SK-N-SH (cell line): Measurements from ENCODE around the gene OSBPL6.

Experiments
- GABPA ChIP-seq: IDR thresholded peaks from 2 replicates; pipeline ENCODE4 v1.4.0; 2012; ENCODE audit warnings: low read depth, mild to moderate bottlenecking
- GATA2 ChIP-seq: sonication (generic); formaldehyde crosslinking; IDR thresholded peaks from 2 replicates; pipeline ENCODE4 v1.5.0; 2020; ENCODE audit warnings: mild to moderate bottlenecking, missing genetic modification reagents
- RAD21 ChIP-seq: IDR thresholded peaks from 2 replicates; pipeline ENCODE4 v1.6.1; 2012; ENCODE audit warnings: mild to moderate bottlenecking, low read length
- YY1 ChIP-seq: IDR thresholded peaks from 2 replicates; pipeline ENCODE4 v1.4.0; 2012; ENCODE audit warnings: low read depth, mild to moderate bottlenecking
- TF ChIP-seq, protein P1 (sequence below): fragments of 200-600 bp; sonication (generic); IDR thresholded peaks from 2 replicates; pipeline ENCODE4 v1.6.1; 2017; ENCODE audit warnings: antibody characterized with exemption, mild to moderate bottlenecking, moderate library complexity

DNA sequence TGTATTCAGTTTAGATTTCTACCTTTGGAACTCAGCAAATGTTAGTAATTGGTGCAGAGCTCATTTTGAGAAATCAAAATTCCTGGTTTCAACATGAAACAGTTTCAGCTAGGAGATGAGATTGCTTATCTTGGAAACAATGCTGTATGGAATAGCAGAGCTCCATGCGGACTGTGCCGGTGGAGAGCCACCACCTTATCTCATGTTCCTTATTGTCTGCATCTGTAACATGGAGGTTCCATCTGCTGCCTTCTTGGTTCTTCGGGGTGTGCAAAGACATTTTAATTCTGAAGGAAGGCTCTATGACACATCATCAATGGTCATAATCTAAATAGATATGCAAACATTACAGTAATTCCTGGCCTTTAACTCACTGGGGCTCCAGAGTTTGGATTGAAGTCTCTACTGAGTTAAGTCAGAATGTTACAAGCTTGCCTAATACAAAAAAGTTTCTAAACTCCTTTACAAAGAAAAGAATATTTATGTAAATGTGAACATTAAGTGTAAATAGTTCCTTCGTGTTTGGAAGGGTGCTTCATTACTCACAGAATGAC, 191.4 kb downstream of the OSBPL6 start:
- TF ChIP-seq, protein P1, sequence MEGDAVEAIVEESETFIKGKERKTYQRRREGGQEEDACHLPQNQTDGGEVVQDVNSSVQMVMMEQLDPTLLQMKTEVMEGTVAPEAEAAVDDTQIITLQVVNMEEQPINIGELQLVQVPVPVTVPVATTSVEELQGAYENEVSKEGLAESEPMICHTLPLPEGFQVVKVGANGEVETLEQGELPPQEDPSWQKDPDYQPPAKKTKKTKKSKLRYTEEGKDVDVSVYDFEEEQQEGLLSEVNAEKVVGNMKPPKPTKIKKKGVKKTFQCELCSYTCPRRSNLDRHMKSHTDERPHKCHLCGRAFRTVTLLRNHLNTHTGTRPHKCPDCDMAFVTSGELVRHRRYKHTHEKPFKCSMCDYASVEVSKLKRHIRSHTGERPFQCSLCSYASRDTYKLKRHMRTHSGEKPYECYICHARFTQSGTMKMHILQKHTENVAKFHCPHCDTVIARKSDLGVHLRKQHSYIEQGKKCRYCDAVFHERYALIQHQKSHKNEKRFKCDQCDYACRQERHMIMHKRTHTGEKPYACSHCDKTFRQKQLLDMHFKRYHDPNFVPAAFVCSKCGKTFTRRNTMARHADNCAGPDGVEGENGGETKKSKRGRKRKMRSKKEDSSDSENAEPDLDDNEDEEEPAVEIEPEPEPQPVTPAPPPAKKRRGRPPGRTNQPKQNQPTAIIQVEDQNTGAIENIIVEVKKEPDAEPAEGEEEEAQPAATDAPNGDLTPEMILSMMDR, result no peak
- TF ChIP-seq YY1 (no peak), GABPA (no peak), RAD21 (no peak), GATA2 (CRISPR knock-in tag) (no peak)
